ENCODE measurements around the gene TNRC6C. TPM values are rescaled to one million over a fixed set of nuclear protein-coding genes. Genes with fewer than 3 reads are reported as not detected.

TNRC6C gene
- total RNA-seq, 4 donors from 2014 or later: 9.7 to 70.1 (median 23.2) TPM

DNA sequence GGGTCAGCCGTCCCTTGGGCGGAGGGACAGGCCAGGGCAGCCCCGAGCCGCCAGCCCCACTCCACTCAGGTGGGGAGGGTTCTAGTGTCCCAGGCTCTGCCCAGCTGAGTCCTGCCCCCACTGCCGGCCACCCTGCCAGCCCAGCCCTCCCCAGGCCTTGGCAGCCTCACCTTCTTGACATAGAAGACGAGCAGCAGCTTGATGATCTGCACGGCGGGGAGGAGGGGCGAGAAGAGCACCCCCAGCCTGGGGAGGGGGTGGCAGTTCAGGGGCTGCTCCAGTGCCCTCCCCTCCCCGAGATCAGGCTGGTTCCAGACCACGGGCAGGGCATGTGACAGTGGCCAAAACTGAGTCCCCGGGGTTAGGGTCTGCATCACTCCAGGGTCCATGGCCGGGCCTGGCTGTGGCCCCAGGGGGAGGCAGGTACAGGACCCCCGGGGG, 160.3 kb downstream of the TNRC6C start:
- Histone ChIP-seq H3K4me3 (no peak overlapping the region), H3K36me3 (peaks cover 0 to 32% (median 0%) of the 10 kb centered on the region in 3 donors), H3K27ac (no peak overlapping the region), H3K27me3 (no peaks in the 10 kb centered on the region), H3K4me1 (peaks cover 0 to 31% (median 16%) of the 10 kb centered on the region in 4 donors), H3K9me3 (no peaks in the 10 kb centered on the region)
- DNase-seq: no peak
- TF ChIP-seq, protein P1, sequence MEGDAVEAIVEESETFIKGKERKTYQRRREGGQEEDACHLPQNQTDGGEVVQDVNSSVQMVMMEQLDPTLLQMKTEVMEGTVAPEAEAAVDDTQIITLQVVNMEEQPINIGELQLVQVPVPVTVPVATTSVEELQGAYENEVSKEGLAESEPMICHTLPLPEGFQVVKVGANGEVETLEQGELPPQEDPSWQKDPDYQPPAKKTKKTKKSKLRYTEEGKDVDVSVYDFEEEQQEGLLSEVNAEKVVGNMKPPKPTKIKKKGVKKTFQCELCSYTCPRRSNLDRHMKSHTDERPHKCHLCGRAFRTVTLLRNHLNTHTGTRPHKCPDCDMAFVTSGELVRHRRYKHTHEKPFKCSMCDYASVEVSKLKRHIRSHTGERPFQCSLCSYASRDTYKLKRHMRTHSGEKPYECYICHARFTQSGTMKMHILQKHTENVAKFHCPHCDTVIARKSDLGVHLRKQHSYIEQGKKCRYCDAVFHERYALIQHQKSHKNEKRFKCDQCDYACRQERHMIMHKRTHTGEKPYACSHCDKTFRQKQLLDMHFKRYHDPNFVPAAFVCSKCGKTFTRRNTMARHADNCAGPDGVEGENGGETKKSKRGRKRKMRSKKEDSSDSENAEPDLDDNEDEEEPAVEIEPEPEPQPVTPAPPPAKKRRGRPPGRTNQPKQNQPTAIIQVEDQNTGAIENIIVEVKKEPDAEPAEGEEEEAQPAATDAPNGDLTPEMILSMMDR (IDR thresholded peaks at IDR 0.05): no peak
- TF ChIP-seq POLR2A (IDR thresholded peaks at IDR 0.05): no peak

DNA sequence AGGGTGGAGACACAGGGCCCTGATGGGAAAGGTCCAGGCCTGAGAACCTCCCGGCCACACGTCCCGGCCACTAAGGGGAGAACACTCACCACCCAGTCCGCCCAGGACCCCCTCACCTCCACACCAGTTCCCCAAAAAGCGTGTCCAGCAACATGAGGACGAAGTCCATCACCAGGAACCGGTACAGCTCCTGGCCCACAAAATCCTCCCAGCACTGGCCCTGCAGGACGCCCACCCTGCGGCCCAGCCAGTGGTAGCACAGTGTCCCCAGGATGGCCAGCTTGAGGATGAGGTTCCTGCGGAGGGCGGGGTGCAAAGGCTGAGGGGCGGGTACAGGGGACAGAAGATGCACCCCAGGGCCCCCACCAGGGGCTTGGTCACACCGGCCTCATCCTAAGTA, 162.0 kb downstream of the TNRC6C start:
- DNase-seq: no peak
- Histone ChIP-seq H3K27me3 (no peaks in the 10 kb centered on the region), H3K36me3 (peaks cover 0 to 43% (median 0%) of the 10 kb centered on the region in 3 donors), H3K4me1 (peaks cover 0 to 44% (median 31%) of the 10 kb centered on the region in 4 donors), H3K4me3 (peak overlapping the region in 1 of 4 donors; percentile 26), H3K9me3 (no peaks in the 10 kb centered on the region), H3K27ac (peak overlapping the region in 1 of 4 donors; percentile 99)
- TF ChIP-seq, protein P1 (IDR thresholded peaks at IDR 0.05): no peak
- TF ChIP-seq POLR2A (IDR thresholded peaks at IDR 0.05): no peak

DNA sequence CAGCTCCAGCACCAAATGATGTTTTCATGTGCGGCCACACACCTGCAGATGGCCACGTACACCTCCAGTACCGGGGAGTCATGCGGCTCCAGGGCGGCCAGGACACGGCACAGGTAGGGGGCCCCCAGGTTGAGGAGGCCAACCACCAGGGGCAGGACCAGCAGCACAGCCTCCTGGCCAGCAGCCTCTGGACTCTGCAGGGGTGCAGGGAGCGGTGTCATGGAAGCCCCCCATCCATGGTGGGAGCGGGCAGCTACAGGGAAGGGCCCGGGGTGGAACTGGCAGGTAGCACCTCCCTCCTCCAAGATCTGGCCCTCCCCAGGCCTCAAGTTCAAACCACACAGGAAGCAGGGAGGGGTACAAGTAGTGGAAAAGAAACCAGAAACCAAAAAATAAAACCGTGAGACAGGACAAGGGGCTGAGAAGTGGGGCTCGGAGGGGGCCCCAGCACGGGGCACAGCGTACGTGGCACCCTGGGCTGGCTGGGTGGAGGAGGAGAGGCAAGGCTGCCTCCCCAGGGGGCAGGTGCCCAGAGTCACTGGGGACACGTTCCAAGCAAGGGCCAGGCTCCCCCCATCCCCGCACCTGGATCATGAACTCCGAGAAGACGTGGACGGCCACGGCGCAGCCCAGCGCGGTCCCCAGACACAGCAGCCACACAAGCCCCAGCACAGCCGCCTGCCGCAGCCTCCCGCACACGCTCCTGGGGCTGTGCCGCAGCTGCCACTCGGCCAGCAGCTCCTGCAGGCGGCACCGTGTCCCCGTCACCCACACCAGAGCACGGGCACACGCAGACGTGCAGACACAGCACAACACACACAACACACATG, 162.7 kb downstream of the TNRC6C start:
- Histone ChIP-seq H3K4me3 (peak overlapping the region in 2 of 4 donors; percentile 26 to 28), H3K9me3 (no peaks in the 10 kb centered on the region), H3K27me3 (no peaks in the 10 kb centered on the region), H3K27ac (peak overlapping the region; percentile 45 to 99 (median 61)), H3K4me1 (peaks cover 0 to 51% (median 37%) of the 10 kb centered on the region in 4 donors), H3K36me3 (peaks cover 0 to 48% (median 0%) of the 10 kb centered on the region in 3 donors)
- TF ChIP-seq POLR2A (IDR thresholded peaks at IDR 0.05): no peak
- TF ChIP-seq, protein P1 (IDR thresholded peaks at IDR 0.05): no peak
- peak in 2 of 3 donors; percentile 79 to 83 for DNase-seq

DNA sequence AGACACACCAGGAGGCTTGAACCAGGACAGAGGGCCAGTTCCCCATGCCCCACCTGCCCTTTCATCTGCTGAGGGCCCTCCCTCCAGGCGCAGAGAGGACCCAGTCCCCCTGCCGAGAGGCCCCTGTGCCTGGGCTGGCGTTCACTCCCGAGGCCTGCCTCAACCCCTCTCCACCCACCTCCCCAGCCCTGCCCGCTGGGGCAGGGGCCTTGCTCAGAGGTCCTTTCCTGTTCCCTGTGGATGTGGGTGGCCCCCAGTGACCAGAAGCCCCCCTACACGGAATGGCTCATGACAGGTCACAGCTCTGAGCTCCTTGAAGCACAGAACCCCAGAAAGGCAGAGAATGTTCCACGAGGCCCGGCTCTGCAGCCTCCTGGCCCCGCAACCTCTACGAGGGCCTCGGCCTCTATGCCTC, 163.3 kb downstream of the TNRC6C start:
- no peaks in the 10 kb centered on the region for H3K9me3 ChIP-seq
- peak overlapping the region; percentile 45 to 99 (median 61) for H3K27ac ChIP-seq
- no peak for TF ChIP-seq POLR2A (IDR thresholded peaks at IDR 0.05)
- TF ChIP-seq, protein P1 (IDR thresholded peaks at IDR 0.05): no peak
- H3K4me1 ChIP-seq: peaks cover 0 to 57% (median 44%) of the 10 kb centered on the region in 4 donors
- DNase-seq: no peak
- peak overlapping the region in 2 of 4 donors; percentile 26 to 28 for H3K4me3 ChIP-seq
- H3K27me3 ChIP-seq: no peaks in the 10 kb centered on the region
- peaks cover 0 to 50% (median 0%) of the 10 kb centered on the region in 3 donors for H3K36me3 ChIP-seq

DNA sequence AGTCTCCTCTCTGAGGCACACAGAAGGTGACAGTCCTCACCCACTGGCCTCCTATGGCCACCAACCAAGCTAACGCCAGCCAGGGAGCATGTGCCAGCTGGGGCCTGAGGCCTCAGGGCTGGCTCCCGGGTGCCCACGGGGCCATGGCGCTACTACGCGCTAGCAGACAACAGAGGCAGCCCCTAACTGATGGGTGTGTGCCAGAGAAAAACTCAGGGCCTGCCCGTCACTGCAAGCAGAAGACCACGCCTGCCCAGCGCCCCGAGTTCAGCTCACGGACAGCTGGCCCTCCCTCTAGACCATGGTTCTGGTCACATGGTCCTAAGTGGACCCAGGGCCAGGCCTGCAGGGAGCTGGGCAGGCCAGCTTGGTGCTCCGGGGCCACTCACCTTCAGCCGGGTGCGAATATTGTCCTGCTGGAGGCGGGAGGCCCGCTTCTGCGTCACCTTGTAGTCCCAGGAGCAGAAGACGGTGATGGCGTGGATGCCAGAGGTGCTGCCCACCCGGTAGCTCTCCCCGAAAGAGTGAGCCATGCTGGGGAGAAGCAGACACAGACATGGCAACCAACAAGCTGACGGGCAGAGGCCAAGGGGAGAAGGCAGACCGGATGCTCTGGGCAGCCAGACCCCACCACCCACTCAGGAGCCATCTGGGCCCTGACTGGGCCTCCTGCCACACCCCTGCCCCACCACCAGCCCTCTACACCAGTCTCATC, 163.9 kb downstream of the TNRC6C start:
- no peaks in the 10 kb centered on the region for H3K27me3 ChIP-seq
- H3K9me3 ChIP-seq: no peaks in the 10 kb centered on the region
- peak overlapping the region; percentile 45 to 99 (median 61) for H3K27ac ChIP-seq
- DNase-seq: peak in 1 of 3 donors; percentile 53
- peaks cover 0 to 50% (median 0%) of the 10 kb centered on the region in 3 donors for H3K36me3 ChIP-seq
- TF ChIP-seq, protein P1 (IDR thresholded peaks at IDR 0.05): no peak
- TF ChIP-seq POLR2A (IDR thresholded peaks at IDR 0.05): no peak
- H3K4me3 ChIP-seq: peak overlapping the region in 2 of 4 donors; percentile 26 to 28
- H3K4me1 ChIP-seq: peaks cover 0 to 63% (median 45%) of the 10 kb centered on the region in 4 donors
